K562 (cell line): ENCODE measurements around the gene PILRA. TPM values are rescaled to one million over a fixed set of nuclear protein-coding genes. Genes with fewer than 3 reads are reported as not detected.

Source experiments
- ATAC-seq: fragments of 200-7000 bp; cut with Tn5 transposase; 3 replicates; pipeline ENCODE4 v1.9.1; 2020; ENCODE audit warnings: moderate library complexity
- BruUV-seq: library from RNA; stranded (reverse); fragments of 400-500 nt; replicated peaks from 2 replicates; lab custom pipeline; 2021; lab: Mats Ljungman, UMichigan
- CTCF ChIA-PET: fragments of 300-600 bp; formaldehyde crosslinking; extraction: SDS; loops from one replicate; lab custom pipeline; 2021; ENCODE audit warnings: low intra/inter-chr PET ratio; lab: Yijun Ruan, JAX
- POLR2A ChIA-PET: fragments of 300-600, 350-650 bp; sonication (Branson Sonifier 250); formaldehyde crosslinking; extraction: SDS; loops from one replicate; lab custom pipeline; 2021; ENCODE audit warnings: antibody characterized with exemption, inconsistent platforms; lab: Yijun Ruan, JAX
- DNase-seq, 4 experiments: peaks; one replicate each; pipeline versions ENCODE4 v3.0.0 to v3.0.0-alpha.2; 2011 to 2018; ENCODE audit warnings: low spot score in 3 of 4, mixed read lengths in 3 of 4; ENCODE audit errors: extremely low read depth in 1 of 4
- FAIRE-seq: peaks from 2 replicates; lab custom pipeline; 2011; peaks lifted over from hg19 to GRCh38; lab: Jason Lieb, UNC
- H2AFZ ChIP-seq: 2 replicates; pipeline ENCODE4 v1.6.0; 2011; ENCODE audit warnings: low read depth, low read length, control low read depth, inconsistent platforms
- H3K27ac ChIP-seq: fragments of 200-600 bp; 3 replicates; pipeline ENCODE4 v1.8.0; 2011; ENCODE audit warnings: low read depth, mild to moderate bottlenecking, control low read depth, inconsistent platforms, low read length, moderate library complexity, mixed read lengths; ENCODE audit errors: extremely low read depth
- H3K27me3 ChIP-seq, 2 experiments: fragments of 300-600 bp in 1 of 2; 2 replicates in 1 of 2; 3 replicates in 1 of 2; pipeline versions ENCODE4 v1.6.0 to v1.8.0; 2011; ENCODE audit warnings: inconsistent platforms in 2 of 2, low read length in 2 of 2, mild to moderate bottlenecking in 1 of 2, mixed read lengths in 1 of 2, moderate library complexity in 1 of 2; ENCODE audit not compliant: control insufficient read depth in 2 of 2, insufficient read depth in 2 of 2
- H3K36me3 ChIP-seq: fragments of 300-600 bp; 3 replicates; pipeline ENCODE4 v1.8.0; 2011; ENCODE audit warnings: mild to moderate bottlenecking, low read length, inconsistent platforms; ENCODE audit not compliant: control insufficient read depth, insufficient read depth
- H3K4me1 ChIP-seq, 2 experiments: fragments of 200-600 bp in 1 of 2; replicated peaks in 1 of 2; 2 replicates in 1 of 2; 3 replicates in 1 of 2; pipeline versions ENCODE4 v1.5.1 to v1.8.0; 2011; ENCODE audit warnings: inconsistent platforms in 2 of 2, low read length in 2 of 2, mild to moderate bottlenecking in 1 of 2, mixed read lengths in 1 of 2, moderate library complexity in 1 of 2; ENCODE audit not compliant: control insufficient read depth in 2 of 2, insufficient read depth in 2 of 2
- H3K4me2 ChIP-seq: 2 replicates; pipeline ENCODE4 v1.6.1; 2011; ENCODE audit warnings: low read length, control low read depth, inconsistent platforms, mixed read lengths; ENCODE audit not compliant: insufficient read depth
- H3K4me3 ChIP-seq: fragments of 200-600 bp; sonication (generic), shearing (Covaris generic); 2 replicates; pipeline ENCODE4 v1.5.1; 2016; ENCODE audit warnings: control low read depth, inconsistent platforms
- H3K79me2 ChIP-seq: fragments of 200-600 bp; 3 replicates; pipeline ENCODE4 v1.8.0; 2011; ENCODE audit warnings: low read length, inconsistent platforms; ENCODE audit not compliant: control insufficient read depth, insufficient read depth
- H3K9ac ChIP-seq, 2 experiments: 2 replicates each; pipeline versions ENCODE4 v1.6.0 to v1.6.1; 2011; ENCODE audit warnings: low read depth in 2 of 2, low read length in 2 of 2, control low read depth in 1 of 2, inconsistent platforms in 1 of 2, mild to moderate bottlenecking in 1 of 2, mixed read lengths in 1 of 2; ENCODE audit not compliant: insufficient read depth in 1 of 2
- H3K9me1 ChIP-seq: one replicate; pipeline ENCODE4 v1.6.0; 2011; ENCODE audit warnings: inconsistent platforms, mild to moderate bottlenecking, low read length, moderate library complexity; ENCODE audit not compliant: control insufficient read depth, insufficient read depth
- H3K9me3 ChIP-seq: replicated peaks from 2 replicates; pipeline ENCODE4 v1.5.1; 2011; ENCODE audit warnings: low read depth, low read length, inconsistent platforms; ENCODE audit not compliant: control insufficient read depth, insufficient read depth
- H4K20me1 ChIP-seq: replicated peaks from 2 replicates; pipeline ENCODE4 v1.6.1; 2011; ENCODE audit warnings: low read length, inconsistent platforms, mixed read lengths; ENCODE audit not compliant: control insufficient read depth, insufficient read depth
- ERF ChIP-seq: fragments of 450-650 bp; formaldehyde crosslinking; IDR thresholded peaks from 2 replicates; pipeline ENCODE4 v1.4.0; 2020; ENCODE audit warnings: mild to moderate bottlenecking, mixed read lengths
- ESRRA ChIP-seq: fragments of 450-650 bp; IDR thresholded peaks from 2 replicates; pipeline ENCODE4 v1.6.1; 2014; ENCODE audit warnings: low read depth, mild to moderate bottlenecking, moderate library complexity, borderline replicate concordance
- FOXA1 ChIP-seq: fragments of 450-650 bp; IDR thresholded peaks from 2 replicates; pipeline ENCODE4 v1.6.1; 2016; ENCODE audit warnings: mild to moderate bottlenecking, borderline replicate concordance
- HNRNPH1 ChIP-seq: fragments of 200-400 bp; formaldehyde crosslinking; optimal IDR thresholded peaks from 2 replicates; pipeline ENCODE3; 2017; ENCODE audit warnings: low read depth, mild to moderate bottlenecking, low read length, moderate library complexity
- POLR2AphosphoS2 ChIP-seq: IDR thresholded peaks from 2 replicates; pipeline ENCODE4 v1.6.1; 2012; ENCODE audit warnings: low read length, improper control_type of control experiment
- POLR2G ChIP-seq: fragments of 200-400 bp; formaldehyde crosslinking; IDR thresholded peaks from 2 replicates; pipeline ENCODE4 v1.6.1; 2017; ENCODE audit warnings: low read depth, mild to moderate bottlenecking, antibody characterized with exemption, low read length, moderate library complexity
- SMAD4 ChIP-seq: fragments of 250-450 bp; sonication (Bioruptor Pico); conservative IDR thresholded peaks from 2 replicates; pipeline ENCODE4 v1.8.0; 2021; ENCODE audit warnings: inconsistent platforms, mild to moderate bottlenecking, moderate library complexity
- ZNF140 ChIP-seq: fragments of 250-450 bp; sonication (Bioruptor Pico); IDR thresholded peaks from 2 replicates; pipeline ENCODE4 v1.8.0; 2021; ENCODE audit warnings: moderate library complexity, mild to moderate bottlenecking, inconsistent platforms
- WGBS: fragments of 100-300 bp; shearing (Covaris generic); methylation state at CpG from one replicate; pipeline ENCODE4 v1.1.6; 2016; ENCODE audit warnings: low coverage, mixed read lengths; ENCODE audit not compliant: insufficient coverage; ENCODE audit errors: missing lambda C conversion rate; 5-methylcytosine and 5-hydroxymethylcytosine counted together
- in situ Hi-C: fragments of 300-500 bp; cut with MboI; formaldehyde crosslinking; loops from 4 replicates; pipeline ENCODE4 v1.15.0; 2018; ENCODE audit warnings: inconsistent platforms, mixed read lengths
- intact Hi-C: fragments of 100-400 bp; cut with micrococcal nuclease; formaldehyde crosslinking; loops from 2 replicates; pipeline ENCODE4 v1.14.2; 2022
- polyA plus RNA-seq, 8 experiments: library from polyadenylated mRNA; depleted of rRNA in 4 of 8; stranded (reverse) in 5 of 8; unstranded in 3 of 8; fragments of >200 nt; fragmentation: Nextera tagmentation in 2 of 8; fragmentation: Illumina TruSeq in 1 of 8; extraction: Ambion mirVana in 2 of 8; extraction: Trizol in 1 of 8; gene quantifications; 2 replicates each; pipeline versions ENCODE4 v1.2.1 to v1.2.3, GENCODE V29; 2011 to 2014; ENCODE audit warnings: inconsistent platforms in 1 of 8, missing spikeins in 1 of 8
- total RNA-seq, 7 experiments: library from RNA; depleted of rRNA in 6 of 7; stranded (reverse); fragments of >200 nt in 6 of 7; fragmentation: Illumina TruSeq in 2 of 7; extraction: Trizol in 2 of 7; gene quantifications; 2 replicates each; pipeline versions ENCODE4 v1.2.1 to v1.2.3, GENCODE V29; 2011 to 2021; ENCODE audit warnings: low replicate concordance in 1 of 7
- TF ChIP-seq, protein P1 (sequence below): fragments of 250-450 bp; sonication (Bioruptor Pico); IDR thresholded peaks from 2 replicates; pipeline ENCODE4 v1.4.0; 2020

Gene PILRA
- total and polyA plus RNA-seq, 9 of the 15 experiments (the other 6 are each of a cell fraction or from before 2014, with no cell fraction given) = 0.13 to 1.8 (median 0.62) TPM

DNA sequence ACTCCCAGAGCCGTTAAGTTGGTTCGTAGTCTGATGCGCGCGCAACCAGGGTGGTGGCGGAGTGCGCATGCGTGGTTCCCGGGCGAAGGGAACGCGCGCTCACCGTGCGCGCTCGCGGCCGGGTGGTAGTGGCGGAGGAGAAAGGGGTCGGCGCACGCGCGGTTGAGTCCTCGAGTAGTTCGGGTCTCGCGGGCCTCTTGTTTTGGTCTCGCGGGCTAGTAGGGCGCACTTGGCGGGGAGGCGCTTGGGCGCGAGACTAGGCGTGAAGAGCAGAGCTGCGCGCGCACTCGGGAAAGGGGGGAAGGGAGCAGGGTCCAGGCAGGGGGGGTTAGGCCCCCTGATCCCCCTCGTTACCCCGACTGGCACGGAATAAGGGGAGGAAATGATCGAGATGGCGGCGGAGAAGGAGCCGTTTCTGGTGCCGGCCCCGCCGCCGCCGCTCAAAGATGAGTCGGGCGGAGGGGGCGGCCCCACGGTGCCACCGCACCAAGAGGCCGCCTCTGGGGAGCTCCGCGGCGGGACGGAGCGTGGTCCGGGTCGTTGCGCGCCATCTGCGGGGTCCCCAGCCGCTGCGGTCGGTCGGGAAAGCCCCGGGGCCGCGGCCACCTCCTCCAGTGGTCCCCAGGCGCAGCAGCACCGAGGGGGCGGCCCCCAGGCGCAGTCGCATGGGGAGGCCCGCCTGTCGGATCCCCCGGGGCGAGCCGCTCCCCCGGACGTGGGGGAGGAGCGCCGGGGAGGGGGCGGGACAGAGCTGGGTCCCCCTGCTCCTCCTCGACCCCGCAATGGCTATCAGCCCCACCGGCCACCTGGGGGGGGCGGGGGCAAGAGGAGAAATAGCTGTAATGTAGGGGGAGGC is 56.6 kb downstream of the PILRA start, which contains the start of gene MEPCE:
TSS of gene MEPCE (plus strand) at position 195 of the 856 bp plus-strand sequence. CDS start at position 383, 188 bp downstream.
- H3K9me3 ChIP-seq = peaks cover 4% of the 10 kb centered on the region; the same call in 1 of the 2 replicates
- H3K4me3 ChIP-seq = peak within 1 kb of the TSS; percentile 82
- no peaks in the 10 kb centered on the region for H3K27me3 ChIP-seq
- POLR2A ChIA-PET = interaction anchor here (0.6 to 3.7 kb wide), 43 partner anchors 9 to 735 kb away, joined by 3 to 58 read pairs (median 4); partner anchors contain the start of genes FBXO24, LRCH4, MOSPD3 and TSC22D4
- ATAC-seq (peak; percentile 67), FAIRE-seq (no peak), DNase-seq (peak; percentile 96 to 99 (median 98))
- H3K9me1 ChIP-seq = peaks cover 15% of the 10 kb centered on the region
- peak within 1 kb of the TSS; percentile 98 for H3K27ac ChIP-seq
- intact Hi-C loops (loop anchor here (1.0 to 2.0 kb wide), 2 partner anchors 15 to 20 kb away; no protein-coding TSS in a partner anchor), in situ Hi-C loops (no loop called here)
- H4K20me1 ChIP-seq = peaks cover 22% of the 10 kb centered on the region
- H3K4me2 ChIP-seq = peak within 1 kb of the TSS; percentile 97
- peaks cover 54% of the 10 kb centered on the region for H3K79me2 ChIP-seq
- peaks cover 45% of the 10 kb centered on the region for H3K36me3 ChIP-seq
- H2AFZ ChIP-seq = peak within 1 kb of the TSS; percentile 98
- TSS peak; percentile 78 for BruUV-seq
- WGBS = 2% methylated on average over 70 of the region's 95 CpGs
- peaks cover 39 to 56% of the 10 kb centered on the region in 2 experiments for H3K4me1 ChIP-seq
- peak within 1 kb of the TSS; percentile 96 to 97 for H3K9ac ChIP-seq
- CTCF ChIA-PET = no interaction called here
- peak; percentile 46 for TF ChIP-seq SMAD4 (CRISPR knock-in tag)
- TF ChIP-seq HNRNPH1 = peak; percentile 16
- peak; percentile 93 for TF ChIP-seq POLR2G
- TF ChIP-seq, protein P1, sequence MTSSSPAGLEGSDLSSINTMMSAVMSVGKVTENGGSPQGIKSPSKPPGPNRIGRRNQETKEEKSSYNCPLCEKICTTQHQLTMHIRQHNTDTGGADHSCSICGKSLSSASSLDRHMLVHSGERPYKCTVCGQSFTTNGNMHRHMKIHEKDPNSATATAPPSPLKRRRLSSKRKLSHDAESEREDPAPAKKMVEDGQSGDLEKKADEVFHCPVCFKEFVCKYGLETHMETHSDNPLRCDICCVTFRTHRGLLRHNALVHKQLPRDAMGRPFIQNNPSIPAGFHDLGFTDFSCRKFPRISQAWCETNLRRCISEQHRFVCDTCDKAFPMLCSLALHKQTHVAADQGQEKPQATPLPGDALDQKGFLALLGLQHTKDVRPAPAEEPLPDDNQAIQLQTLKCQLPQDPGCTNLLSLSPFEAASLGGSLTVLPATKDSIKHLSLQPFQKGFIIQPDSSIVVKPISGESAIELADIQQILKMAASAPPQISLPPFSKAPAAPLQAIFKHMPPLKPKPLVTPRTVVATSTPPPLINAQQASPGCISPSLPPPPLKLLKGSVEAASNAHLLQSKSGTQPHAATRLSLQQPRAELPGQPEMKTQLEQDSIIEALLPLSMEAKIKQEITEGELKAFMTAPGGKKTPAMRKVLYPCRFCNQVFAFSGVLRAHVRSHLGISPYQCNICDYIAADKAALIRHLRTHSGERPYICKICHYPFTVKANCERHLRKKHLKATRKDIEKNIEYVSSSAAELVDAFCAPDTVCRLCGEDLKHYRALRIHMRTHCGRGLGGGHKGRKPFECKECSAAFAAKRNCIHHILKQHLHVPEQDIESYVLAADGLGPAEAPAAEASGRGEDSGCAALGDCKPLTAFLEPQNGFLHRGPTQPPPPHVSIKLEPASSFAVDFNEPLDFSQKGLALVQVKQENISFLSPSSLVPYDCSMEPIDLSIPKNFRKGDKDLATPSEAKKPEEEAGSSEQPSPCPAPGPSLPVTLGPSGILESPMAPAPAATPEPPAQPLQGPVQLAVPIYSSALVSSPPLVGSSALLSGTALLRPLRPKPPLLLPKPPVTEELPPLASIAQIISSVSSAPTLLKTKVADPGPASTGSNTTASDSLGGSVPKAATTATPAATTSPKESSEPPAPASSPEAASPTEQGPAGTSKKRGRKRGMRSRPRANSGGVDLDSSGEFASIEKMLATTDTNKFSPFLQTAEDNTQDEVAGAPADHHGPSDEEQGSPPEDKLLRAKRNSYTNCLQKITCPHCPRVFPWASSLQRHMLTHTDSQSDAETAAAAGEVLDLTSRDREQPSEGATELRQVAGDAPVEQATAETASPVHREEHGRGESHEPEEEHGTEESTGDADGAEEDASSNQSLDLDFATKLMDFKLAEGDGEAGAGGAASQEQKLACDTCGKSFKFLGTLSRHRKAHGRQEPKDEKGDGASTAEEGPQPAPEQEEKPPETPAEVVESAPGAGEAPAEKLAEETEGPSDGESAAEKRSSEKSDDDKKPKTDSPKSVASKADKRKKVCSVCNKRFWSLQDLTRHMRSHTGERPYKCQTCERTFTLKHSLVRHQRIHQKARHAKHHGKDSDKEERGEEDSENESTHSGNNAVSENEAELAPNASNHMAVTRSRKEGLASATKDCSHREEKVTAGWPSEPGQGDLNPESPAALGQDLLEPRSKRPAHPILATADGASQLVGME (CRISPR knock-in tag) = 0 out of 2 replicates have a peak, but pooled peaks have one; percentile 4
- no peak for TF ChIP-seq ZNF140
- TF ChIP-seq ESRRA = peak; percentile 17; the same call in 1 of the 2 replicates
- TF ChIP-seq FOXA1 = no peak
- TF ChIP-seq ERF (CRISPR knock-in tag) = peak; percentile 84; the same call in 1 of the 2 replicates
- peak; percentile 44; the same call in 1 of the 2 replicates for TF ChIP-seq POLR2AphosphoS2
